HG03354 (cell line): Measurements from ENCODE around the gene MLLT1.
"Not testable (repeated sequence)": the region's sequence is repeated elsewhere in the genome, so short reads cannot be mapped to it uniquely, and the experiment has no call there.

Experiments
- ATAC-seq: cut with Tn5 transposase; IDR thresholded peaks from one replicate; pipeline ENCODE4 v1.9.1; 2021; ENCODE audit warnings: mild to moderate bottlenecking; ENCODE audit not compliant: unreplicated experiment, poor library complexity, severe bottlenecking

MLLT1 gene, protein sequence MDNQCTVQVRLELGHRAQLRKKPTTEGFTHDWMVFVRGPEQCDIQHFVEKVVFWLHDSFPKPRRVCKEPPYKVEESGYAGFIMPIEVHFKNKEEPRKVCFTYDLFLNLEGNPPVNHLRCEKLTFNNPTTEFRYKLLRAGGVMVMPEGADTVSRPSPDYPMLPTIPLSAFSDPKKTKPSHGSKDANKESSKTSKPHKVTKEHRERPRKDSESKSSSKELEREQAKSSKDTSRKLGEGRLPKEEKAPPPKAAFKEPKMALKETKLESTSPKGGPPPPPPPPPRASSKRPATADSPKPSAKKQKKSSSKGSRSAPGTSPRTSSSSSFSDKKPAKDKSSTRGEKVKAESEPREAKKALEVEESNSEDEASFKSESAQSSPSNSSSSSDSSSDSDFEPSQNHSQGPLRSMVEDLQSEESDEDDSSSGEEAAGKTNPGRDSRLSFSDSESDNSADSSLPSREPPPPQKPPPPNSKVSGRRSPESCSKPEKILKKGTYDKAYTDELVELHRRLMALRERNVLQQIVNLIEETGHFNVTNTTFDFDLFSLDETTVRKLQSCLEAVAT

DNA sequence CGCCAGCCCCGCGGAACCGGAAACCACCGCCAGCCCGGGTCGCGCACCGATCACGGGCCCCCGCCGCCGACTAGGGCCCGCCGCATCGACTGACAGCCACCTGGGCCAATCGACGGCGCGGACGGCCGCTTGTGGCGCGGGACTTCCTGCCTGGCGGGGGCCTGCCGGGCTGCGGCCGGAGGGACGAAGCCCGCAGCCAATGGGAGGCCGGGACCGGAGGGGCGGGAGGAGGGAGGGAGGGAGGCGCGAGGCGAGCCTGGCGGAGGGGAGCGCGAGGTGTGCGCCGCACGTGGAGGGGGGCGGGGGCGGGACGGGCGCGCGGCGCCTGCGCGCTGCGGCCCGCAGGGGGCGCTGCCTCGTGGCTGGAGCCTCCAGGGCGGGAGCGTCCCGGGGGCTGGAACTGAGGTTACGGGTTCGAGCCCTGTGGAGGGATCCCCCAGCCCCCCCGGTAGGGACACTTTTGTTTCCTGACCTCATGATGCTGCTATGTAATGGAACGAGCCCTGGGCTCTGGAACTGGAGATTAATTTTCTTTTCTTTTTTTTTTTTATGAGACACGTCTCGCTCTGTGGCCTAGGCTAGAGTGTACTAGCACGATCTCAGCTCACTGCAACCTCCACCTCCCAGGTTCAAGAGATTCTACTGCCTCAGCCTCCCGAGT, at the start of gene MLLT1:
TSS of gene MLLT1 (minus strand) at position 45 of the 661 bp plus-strand sequence. CDS start 191 bp downstream, outside the sequence.
- ATAC-seq = peak; percentile 88

DNA sequence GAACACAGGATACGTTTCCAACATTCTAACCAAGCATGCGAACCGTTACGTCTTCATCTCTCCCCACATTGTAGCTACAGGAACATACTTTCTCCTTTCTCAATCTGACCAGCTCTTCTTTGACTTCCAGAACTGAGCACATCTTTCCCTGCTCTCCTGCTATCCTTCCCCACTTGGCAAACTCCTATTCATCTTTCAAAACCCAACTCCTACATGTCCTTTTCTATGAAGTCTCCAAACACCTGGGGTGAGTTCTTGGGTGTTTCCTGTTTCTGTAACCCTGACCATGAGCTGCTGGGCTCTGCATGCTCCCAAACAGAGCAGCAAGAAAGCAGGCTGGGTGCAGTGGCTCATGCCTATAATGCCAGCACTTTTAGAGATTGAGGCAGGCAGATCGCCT, 47.0 kb upstream of the MLLT1 start:
- ATAC-seq = no peak

DNA sequence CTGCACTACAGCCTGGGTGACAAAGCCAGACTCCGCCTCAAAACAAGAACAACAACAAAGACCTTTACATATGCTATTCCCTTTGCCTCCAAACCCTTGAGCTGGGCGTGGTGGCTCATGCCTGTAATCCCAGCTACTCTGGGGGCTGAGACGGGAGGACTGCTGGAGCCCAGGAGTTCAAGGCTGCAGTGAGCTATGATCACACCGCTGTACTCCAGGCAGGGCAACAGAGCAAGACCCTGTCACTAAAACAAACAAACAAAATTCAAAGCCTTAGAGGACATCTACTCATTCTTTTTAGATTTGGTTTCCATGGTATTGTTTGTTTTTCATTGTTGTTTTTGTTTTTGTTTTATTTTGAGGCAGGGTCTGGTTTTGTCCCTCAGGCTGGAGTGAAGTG, 45.8 kb upstream of the MLLT1 start:
- ATAC-seq = no peak

DNA sequence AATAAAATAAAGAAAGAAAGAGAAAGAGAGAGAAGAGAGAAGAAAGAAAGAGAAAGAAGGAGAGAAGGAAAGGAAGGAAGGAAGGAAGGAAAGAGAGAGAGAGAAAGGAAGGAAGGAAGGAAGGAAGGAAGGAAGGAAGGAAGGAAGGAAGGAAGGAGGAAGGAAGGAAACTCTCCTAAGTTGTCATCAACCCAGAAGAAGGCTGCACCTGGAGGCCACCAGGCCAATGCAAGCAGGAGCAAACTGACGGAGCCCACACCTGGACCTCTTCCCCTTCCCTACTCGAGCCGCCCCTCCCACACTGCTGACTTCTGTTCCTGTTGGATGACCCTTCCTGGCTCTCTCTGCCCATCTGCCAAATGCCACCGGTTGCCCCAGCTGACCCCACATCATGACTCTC, 45.0 kb upstream of the MLLT1 start:
- no peak for ATAC-seq

DNA sequence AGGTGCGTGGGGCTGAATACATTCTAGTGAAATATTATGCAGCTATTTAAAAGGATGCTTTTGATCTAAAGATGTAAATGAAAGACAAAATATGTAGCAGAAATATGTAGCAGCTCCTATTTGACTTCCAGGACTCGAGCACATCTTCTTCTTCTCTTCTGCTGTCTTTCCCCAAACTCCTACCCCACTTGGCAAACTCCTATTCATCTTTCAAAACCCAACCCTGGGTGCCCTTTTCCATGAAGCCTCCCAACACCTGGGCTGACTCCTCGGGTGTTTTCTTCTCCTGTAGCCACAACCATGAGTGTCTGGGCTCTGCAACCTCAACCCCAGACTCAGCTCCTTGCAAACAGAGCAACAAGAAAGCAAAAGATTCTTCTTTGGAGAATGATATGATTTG, 42.5 kb upstream of the MLLT1 start:
- no peak for ATAC-seq

DNA sequence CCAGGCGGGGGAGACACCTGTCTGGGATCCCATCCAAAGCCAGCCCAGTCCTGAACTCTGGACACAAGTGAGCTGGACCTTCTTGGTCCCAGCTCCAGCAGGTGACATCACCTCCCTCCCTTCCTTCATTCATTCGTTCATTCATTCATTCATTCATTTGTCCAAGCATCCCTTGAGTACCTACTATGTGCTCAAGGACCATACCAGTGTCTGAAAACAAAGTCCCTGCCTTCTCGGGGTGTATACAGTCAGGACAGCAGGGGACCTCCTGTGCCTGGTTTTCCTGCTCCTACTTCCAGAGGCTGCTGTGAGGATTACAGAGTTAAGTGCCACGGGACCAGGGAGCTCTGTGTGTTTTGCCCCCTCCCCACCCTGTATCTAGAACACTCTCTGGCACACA, 39.6 kb upstream of the MLLT1 start:
- ATAC-seq = no peak

DNA sequence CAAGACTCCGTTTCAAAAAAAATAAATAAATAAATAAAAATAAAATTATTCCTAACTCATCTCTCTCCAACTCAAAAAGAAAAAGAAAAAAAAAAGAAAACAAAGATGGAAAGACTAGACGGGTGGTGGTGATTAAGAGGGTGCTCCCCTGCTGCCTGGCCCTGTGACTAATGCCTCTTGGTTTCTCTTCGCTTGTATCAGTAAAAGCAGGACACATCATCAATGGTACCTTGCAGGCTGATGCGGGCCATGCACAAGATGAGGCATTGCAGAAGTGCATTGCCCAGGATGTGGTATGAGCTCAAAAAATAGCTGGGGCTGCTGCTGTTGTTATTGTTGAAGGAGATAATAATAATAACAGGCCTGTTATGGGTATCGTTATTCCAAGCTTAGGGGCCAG, 39.0 kb upstream of the MLLT1 start:
- ATAC-seq = no peak

DNA sequence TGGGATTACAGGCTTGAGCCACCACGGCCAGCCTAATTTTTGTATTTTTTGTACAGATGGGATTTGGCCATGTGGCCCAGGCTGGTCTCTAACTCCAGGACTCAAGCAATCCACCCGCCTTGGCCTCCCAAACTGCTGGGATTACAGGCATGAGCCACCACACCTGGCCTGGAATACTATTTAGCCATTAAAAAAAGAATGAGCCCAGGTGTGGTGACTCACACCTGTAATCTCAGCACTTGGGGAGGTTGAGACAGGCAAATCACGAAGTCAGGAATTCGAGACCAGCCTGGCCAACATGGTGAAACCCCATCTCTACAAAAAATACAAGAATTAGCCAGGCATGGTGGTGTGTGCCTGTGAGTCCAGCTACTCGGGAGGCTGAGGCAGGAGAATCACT, 35.9 kb upstream of the MLLT1 start:
- not testable (repeated sequence) for ATAC-seq

DNA sequence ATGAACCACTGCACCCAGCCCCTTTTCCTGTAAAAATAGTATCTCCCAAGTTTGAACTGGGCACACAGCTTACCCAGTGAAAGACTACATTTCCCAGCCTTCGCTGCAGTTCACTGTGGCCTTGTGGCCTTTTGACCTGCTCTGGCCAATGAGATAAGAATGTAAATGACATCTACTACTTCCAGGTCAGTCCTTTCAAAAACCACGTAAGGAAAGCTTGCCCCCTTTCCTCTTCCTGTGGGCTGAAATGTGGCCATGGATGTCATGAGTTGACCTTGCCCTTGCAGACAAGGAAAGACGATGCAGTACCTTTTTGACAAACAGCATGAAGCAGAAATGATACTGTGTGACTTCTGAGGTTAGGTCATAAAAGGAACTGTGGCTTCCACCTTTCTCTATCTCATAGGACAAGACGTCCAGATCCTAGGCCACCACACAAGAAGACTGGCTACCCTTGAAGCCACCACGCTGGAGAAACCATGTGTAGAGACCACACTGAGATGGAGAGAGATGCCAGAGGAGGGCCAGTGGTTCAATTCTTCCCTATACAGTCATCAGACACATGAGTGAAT, 33.7 kb upstream of the MLLT1 start:
- no peak for ATAC-seq

DNA sequence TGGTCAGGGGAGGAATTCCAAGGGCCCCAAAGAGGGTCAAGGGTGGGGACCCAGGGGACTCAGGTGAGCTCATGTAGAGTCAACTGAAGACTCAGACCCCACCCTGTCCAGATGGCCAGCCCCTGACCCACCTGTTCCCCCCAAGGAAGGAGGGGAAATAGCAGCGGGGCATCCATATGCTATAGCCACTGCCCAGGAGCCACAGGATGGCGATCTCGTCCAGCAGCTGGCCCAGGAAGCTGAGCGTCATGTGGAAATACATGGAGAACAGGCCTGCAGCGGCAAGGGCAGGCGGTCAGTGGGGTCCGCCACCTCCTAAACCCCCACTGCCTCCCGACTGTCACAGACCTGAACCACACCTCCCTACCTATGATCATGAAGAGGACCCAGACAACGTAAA, 32.2 kb upstream of the MLLT1 start:
- no peak for ATAC-seq

DNA sequence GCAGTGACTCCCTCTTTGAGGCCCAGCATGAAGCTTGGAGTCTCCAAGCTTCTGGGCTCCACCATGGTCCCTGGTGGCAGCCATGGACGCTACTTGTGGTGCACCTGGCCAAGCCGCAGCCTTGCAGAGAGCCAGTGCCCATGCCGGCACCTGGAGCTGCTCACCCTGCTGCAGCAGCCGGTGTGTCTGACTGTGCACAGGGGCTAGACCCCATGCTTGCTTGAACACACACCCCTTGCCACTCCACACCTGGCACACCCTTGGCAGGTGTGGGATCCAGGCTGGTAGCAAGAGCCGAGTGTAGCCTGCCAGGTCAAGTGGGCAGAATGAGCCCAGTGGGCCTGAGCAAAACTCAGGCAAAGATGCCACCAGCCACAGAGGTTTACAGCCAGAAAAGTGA, 18.6 kb upstream of the MLLT1 start:
- ATAC-seq = no peak

DNA sequence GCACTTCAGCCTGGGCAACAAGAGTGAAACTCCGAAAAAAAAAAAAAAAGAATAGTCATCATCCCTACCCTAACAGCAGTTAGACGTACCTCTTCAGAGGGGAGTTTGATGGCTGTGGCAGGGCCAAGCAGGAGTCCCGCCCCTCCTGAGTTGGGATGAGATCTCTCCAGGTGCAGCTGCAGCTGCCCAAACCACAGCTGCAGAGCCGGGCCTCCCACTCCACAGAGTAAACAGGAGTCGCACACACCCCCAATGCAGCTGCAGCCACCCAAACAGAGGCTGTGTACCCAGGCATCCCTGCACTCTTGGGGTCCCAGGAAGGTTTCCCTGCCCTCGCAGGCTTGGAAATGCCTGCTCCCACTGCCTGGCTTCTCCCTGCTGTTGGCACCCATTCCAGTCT, 17.4 kb upstream of the MLLT1 start:
- ATAC-seq = no peak

DNA sequence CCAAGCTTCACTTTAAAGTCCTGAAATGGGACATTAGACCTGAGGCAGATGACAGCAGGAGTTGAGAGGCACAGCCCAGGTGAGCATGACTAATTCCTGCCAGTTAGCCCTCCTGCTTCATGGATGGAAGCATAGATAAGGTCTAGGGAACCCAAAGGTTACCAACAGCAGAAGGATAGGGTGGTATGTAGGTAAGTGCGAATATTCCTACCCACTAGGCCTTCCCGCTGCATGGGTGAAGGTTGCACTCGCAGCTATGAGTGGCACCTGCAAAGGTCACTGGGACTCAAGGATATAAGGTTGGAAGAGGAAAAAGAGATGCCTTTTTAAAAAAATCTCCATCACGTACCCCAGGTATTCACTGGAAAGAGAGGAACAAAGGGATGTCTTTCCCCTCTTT, 12.2 kb upstream of the MLLT1 start:
- no peak for ATAC-seq

DNA sequence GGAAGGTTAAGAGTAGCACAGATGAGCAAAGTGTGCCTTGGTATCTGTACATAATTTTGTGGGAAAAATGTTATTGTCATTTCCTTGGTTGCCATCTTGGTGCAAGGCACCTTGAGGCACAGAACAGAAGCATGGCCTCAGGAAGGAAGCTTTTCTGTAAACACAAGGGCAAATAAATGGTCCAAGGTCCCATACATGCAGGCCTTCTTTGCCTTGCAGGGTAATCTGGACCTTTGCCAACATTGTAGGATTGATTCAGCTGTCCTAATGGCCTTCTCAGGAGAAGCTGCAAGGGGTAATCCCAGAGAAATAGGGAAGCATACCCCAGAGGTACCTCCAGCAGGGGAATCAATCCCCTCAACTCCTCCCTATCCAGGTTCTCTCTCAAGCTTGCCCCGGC, 9.0 kb upstream of the MLLT1 start:
- ATAC-seq = no peak

DNA sequence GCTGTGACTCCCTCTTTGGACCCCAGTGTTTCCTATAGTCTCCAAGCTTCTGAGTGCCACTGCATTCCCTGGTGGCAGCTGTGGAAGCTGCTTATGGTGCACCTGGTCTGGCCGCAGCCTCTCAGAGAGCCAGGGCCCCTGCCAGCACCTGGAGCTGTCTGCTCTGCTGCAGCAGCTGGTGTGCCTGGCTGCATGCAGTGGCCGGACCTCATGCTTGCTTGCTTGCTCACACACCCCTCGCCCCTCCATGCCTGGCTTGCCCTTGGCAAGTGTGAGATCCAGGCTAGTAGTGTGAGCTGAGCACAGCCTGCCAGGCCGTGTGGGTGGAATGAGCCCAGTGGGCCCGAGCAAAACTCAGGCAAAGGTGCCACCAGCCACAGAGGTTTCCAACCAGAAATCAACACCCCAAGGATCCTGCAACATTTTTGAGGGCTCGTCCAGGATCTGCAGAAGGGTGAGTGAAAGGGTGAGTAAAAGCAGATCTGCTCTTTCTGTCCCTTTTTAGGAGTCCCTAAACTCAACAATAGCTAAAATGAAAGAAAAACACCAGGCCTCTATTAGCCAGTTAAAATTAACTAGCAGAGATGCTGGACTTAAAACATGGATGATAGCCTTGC, 7.6 kb upstream of the MLLT1 start:
- ATAC-seq = no peak

DNA sequence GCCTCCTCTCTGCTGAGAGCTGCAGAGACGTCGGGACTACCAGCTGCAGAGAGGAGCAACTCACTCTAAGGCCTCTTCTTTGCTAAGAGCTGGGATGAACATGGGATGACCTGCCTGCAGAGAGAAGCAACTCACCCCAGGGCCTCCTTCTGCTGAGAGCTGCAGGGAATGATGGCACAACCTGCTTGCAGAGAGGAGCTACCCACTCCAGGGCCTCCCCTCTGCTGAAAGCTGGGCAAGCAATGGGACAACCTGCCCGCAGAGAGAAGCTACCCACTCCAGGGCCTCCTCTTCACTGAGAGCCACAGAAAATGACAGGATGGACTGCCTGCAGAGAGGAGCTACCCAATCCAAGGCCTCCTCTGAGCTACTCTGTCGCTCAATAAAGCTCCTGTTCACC, 6.9 kb upstream of the MLLT1 start:
- ATAC-seq = no peak

DNA sequence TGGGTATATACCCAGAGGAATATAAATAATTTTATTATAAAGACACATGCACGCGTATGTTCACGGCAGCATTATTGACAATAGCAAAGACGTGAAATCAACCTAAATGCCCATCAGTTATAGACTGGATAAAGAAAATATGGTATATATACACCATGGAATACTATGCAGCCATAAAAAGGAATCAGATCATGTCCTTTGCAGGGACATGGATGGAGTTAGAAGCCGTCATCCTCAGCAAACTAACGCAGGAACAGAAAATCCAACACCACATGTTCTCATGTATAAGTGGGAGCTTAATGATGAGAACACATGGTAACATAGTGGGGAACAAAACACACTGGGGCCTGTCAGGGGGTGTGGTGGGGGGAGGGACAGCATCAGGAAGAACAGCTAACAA, 2.6 kb upstream of the MLLT1 start:
- ATAC-seq = not testable (repeated sequence)

DNA sequence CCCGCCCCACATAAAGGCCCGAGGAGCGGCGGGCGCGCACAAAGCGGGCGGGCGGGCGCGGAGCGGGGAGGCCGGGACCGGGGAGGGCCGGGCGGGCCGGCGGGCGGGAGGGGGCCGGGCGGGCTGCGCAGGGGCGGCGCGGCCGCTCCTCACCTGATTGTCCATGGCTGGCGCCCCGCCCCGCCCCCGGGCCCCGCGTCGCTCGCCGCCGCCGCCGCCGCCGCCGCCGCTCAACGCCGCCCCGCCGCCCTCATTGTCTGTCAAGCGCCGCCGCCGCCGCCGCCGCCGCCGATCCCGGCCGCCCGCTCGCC, 200 bp downstream of the MLLT1 start:
- peak; percentile 35 for ATAC-seq

DNA sequence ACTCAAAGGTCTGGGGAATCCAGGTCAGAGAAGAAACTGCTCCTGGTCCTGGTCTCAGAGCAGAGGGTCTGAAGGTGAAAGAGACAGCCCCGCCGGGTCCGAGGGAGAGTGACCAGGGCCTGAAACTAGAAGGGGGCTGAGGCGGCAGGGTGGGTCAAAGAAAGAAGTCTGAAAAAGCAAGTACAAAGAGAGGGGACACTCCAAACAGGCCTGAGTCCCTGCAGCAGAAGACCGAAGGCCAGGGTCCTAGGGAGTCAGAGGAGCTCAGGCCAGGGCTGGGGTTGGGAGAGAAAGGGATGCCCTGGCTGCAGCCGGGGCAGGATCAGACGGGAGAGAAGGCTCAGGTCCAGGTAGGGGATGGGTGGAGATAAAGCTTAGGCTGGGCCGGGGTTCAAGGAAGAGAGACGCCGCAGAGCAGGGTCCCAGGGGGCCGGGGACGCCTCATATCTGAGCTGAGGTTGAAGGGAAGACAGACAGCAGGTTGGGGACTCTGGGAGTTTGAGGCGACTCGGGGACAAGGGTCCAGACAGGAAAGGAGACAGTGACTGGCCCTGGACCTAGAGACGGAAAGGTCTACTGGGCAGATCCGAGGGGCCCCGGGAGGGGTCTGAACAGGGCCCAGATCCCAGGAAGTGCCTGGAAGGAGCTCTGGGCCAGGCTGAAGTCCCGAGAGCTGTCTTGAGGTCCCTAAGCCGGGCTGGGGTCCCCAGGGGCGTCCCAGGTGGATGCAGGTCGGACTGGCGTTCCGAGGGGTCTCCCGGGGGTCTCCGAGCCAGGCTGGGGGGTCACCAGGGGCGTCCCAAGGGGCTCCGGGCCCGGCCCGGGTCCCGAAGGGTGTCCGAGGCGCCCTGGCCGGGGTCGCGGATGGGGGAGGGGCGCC, 795 bp downstream of the MLLT1 start:
- no peak for ATAC-seq

DNA sequence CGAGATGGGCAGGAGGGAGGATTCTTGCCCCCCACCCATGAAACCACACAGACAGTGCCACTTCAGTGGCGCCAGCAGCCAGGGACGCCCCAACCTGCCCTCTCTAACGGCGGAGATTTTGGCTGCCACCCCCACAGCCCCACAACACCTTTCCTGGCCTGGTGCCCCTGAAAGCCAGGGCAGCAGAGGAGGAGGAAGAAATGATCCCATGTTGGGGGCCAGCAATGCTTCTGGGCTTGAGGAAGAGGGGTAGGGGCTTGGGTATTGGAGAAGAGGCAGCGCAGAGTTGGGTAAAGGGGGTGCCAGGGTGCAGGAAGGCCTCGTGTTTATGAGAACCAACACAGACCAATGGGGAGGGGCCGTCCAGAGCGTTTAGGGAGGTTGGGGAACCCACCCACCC, 1.7 kb downstream of the MLLT1 start:
- ATAC-seq = no peak
